ENCODE data around the gene ABCC3.

ABCC3 gene

GRCh38 chr17:50637829-50638605 is 3.3 kb downstream of the ABCC3 start:
- H3K4me3 ChIP-seq (ENCODE audit: low read length), result no peak overlapping the region
- no peak for DNase-seq (ENCODE audit: low read depth)
- TF ChIP-seq, protein P1, sequence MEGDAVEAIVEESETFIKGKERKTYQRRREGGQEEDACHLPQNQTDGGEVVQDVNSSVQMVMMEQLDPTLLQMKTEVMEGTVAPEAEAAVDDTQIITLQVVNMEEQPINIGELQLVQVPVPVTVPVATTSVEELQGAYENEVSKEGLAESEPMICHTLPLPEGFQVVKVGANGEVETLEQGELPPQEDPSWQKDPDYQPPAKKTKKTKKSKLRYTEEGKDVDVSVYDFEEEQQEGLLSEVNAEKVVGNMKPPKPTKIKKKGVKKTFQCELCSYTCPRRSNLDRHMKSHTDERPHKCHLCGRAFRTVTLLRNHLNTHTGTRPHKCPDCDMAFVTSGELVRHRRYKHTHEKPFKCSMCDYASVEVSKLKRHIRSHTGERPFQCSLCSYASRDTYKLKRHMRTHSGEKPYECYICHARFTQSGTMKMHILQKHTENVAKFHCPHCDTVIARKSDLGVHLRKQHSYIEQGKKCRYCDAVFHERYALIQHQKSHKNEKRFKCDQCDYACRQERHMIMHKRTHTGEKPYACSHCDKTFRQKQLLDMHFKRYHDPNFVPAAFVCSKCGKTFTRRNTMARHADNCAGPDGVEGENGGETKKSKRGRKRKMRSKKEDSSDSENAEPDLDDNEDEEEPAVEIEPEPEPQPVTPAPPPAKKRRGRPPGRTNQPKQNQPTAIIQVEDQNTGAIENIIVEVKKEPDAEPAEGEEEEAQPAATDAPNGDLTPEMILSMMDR (conservative IDR thresholded peaks at IDR 0.05; ENCODE audit: low read length), result no peak

GRCh38 chr17:50638606-50638965 is 3.9 kb downstream of the ABCC3 start:
- H3K4me3 ChIP-seq (ENCODE audit: low read length), result no peak overlapping the region

GRCh38 chr17:50638966-50639713 is 4.5 kb downstream of the ABCC3 start:
- peak; percentile 98 for DNase-seq (ENCODE audit: low read depth)
- TF ChIP-seq, protein P1 (conservative IDR thresholded peaks at IDR 0.05; ENCODE audit: low read length), result no peak
- peak overlapping the region; percentile 26; the same call in 1 of the 2 replicates for H3K4me3 ChIP-seq (ENCODE audit: low read length)

More at GRCh38 chr17:50638606-50638965, 3.9 kb downstream of the ABCC3 start:
- peak; percentile 67 for DNase-seq (ENCODE audit: low read depth)
- TF ChIP-seq, protein P1 (conservative IDR thresholded peaks at IDR 0.05; ENCODE audit: low read length), result no peak

DNA sequence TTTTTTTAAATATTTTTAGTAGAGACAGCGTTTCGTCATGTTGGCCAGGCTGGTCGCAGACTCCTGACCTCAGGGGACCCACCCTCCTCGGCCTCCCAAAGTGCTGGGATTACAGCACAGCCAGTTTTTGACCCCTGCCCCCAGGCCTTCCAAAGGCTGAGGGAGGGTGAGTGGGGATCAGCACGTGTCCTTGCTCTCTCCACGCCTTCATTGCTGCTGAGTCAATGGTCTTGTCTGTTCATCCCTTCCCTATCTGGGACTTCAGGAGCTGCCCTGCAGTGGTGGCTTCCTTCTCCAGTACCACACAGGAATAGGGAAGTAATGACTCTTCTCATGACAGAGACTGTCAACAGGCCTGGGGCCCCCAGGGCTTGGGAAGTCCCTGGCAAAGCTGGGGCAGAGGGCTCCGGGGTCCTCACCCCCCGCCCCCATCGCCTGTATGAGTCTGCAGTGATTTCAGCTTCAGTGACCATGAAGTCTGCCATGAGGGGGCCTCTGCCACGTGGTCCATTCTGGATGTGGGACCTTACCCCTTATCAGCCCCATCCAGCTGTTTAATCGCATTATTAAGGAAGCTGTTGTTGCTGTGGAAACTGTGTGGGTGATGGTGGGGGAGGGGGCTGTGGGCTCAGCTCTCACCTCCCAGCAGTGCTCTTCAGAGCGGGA is 6.1 kb downstream of the ABCC3 start:
- no peak overlapping the region for H3K4me3 ChIP-seq (ENCODE audit: low read length)
- TF ChIP-seq, protein P1 (conservative IDR thresholded peaks at IDR 0.05; ENCODE audit: low read length), result no peak
- no peak for DNase-seq (ENCODE audit: low read depth)

GRCh38 chr17:50641357-50641756 is 6.7 kb downstream of the ABCC3 start:
- no peak for DNase-seq (ENCODE audit: low read depth)
- TF ChIP-seq, protein P1 (conservative IDR thresholded peaks at IDR 0.05; ENCODE audit: low read length), result no peak
- H3K4me3 ChIP-seq (ENCODE audit: low read length), result no peak overlapping the region

GRCh38 chr17:50642071-50642721 is 7.5 kb downstream of the ABCC3 start:
- TF ChIP-seq, protein P1 (conservative IDR thresholded peaks at IDR 0.05; ENCODE audit: low read length), result no peak
- no peak for DNase-seq (ENCODE audit: low read depth)
- H3K4me3 ChIP-seq (ENCODE audit: low read length), result no peak overlapping the region

Measured in AG10803 (cell line).